IMR-90 (cell line): ENCODE measurements around the gene UNC119. TPM values are rescaled to one million over a fixed set of nuclear protein-coding genes. Genes with fewer than 3 reads are reported as not detected.

ENCODE experiments used
- ATAC-seq: fragments of 200-7000 bp; cut with Tn5 transposase; 2 replicates; pipeline ENCODE4 v1.9.1; 2020; ENCODE audit warnings: low read depth, mild to moderate bottlenecking, moderate library complexity
- BruUV-seq: library from RNA; stranded (reverse); fragments of 400-500 nt; replicated peaks from 2 replicates; lab custom pipeline; 2021; lab: Mats Ljungman, UMichigan
- CTCF ChIA-PET: fragments of 300-600 bp; formaldehyde crosslinking; extraction: SDS; loops from one replicate; lab custom pipeline; 2021; ENCODE audit warnings: antibody characterized with exemption; lab: Yijun Ruan, JAX
- POLR2A ChIA-PET: fragments of 300-600 bp; sonication (Branson Sonifier 250); formaldehyde crosslinking; loops from one replicate; lab custom pipeline; 2022; ENCODE audit warnings: antibody characterized with exemption; ENCODE audit not compliant: unreplicated experiment; lab: Charles Lee
- DNase-seq: peaks from one replicate; pipeline ENCODE4 v3.0.0; 2013
- H2AFZ ChIP-seq: replicated peaks from 2 replicates; pipeline ENCODE3; 2013; ENCODE audit warnings: low read length, mild to moderate bottlenecking; ENCODE audit not compliant: poor library complexity
- H2AK5ac ChIP-seq: 2 replicates; pipeline ENCODE4 v1.6.1; 2013; ENCODE audit warnings: low read depth, low read length, inconsistent platforms
- H2AK9ac ChIP-seq: replicated peaks from 2 replicates; pipeline ENCODE3; 2013; ENCODE audit warnings: mild to moderate bottlenecking, low read depth, low read length, moderate library complexity; ENCODE audit not compliant: poor library complexity
- H2BK120ac ChIP-seq: 2 replicates; pipeline ENCODE4 v1.6.1; 2013; ENCODE audit warnings: low read depth, low read length, inconsistent platforms
- H2BK15ac ChIP-seq: 3 replicates; pipeline ENCODE4 v1.6.1; 2013; ENCODE audit warnings: low read depth, low read length, inconsistent platforms
- H2BK20ac ChIP-seq: 2 replicates; pipeline ENCODE4 v1.6.1; 2013; ENCODE audit warnings: low read depth, mild to moderate bottlenecking, inconsistent platforms, low read length, moderate library complexity
- H2BK5ac ChIP-seq: 2 replicates; pipeline ENCODE4 v1.6.1; 2013; ENCODE audit warnings: mild to moderate bottlenecking, low read depth, low read length, inconsistent platforms; ENCODE audit not compliant: poor library complexity, severe bottlenecking
- H3K14ac ChIP-seq: replicated peaks from 2 replicates; pipeline ENCODE4 v1.6.1; 2013; ENCODE audit warnings: low read depth, low read length, inconsistent platforms
- H3K18ac ChIP-seq: 2 replicates; pipeline ENCODE4 v1.6.1; 2013; ENCODE audit warnings: low read depth, low read length, control low read depth
- H3K23ac ChIP-seq: 2 replicates; pipeline ENCODE4 v1.6.1; 2013; ENCODE audit warnings: low read depth, low read length, inconsistent platforms
- H3K27ac ChIP-seq: 2 replicates; pipeline ENCODE4 v1.5.1; 2013; ENCODE audit warnings: mild to moderate bottlenecking, control low read depth, low read length; ENCODE audit not compliant: insufficient read depth
- H3K27me3 ChIP-seq: 2 replicates; pipeline ENCODE4 v1.6.1; 2013; ENCODE audit warnings: low read length; ENCODE audit not compliant: control insufficient read depth, insufficient read depth
- H3K36me3 ChIP-seq: 2 replicates; pipeline ENCODE4 v1.6.1; 2013; ENCODE audit warnings: low read length, mixed read lengths; ENCODE audit not compliant: control insufficient read depth, insufficient read depth
- H3K4ac ChIP-seq: 2 replicates; pipeline ENCODE4 v1.6.1; 2013; ENCODE audit warnings: low read depth, low read length, inconsistent platforms
- H3K4me1 ChIP-seq: 2 replicates; pipeline ENCODE4 v1.6.1; 2013; ENCODE audit warnings: low read length, mixed read lengths; ENCODE audit not compliant: control insufficient read depth, insufficient read depth
- H3K4me2 ChIP-seq: 2 replicates; pipeline ENCODE4 v1.6.1; 2013; ENCODE audit warnings: low read depth, mild to moderate bottlenecking, control low read depth, low read length, moderate library complexity
- H3K4me3 ChIP-seq: 2 replicates; pipeline ENCODE4 v1.5.1; 2013; ENCODE audit warnings: low read depth, mild to moderate bottlenecking, control low read depth, low read length, moderate library complexity; ENCODE audit not compliant: insufficient read depth
- H3K56ac ChIP-seq: 2 replicates; pipeline ENCODE4 v1.6.1; 2013; ENCODE audit warnings: low read length, inconsistent platforms; ENCODE audit not compliant: insufficient read depth; ENCODE audit errors: extremely low read depth
- H3K79me1 ChIP-seq, 2 experiments: 2 replicates each; pipeline ENCODE4 v1.6.1; 2013; ENCODE audit warnings: low read length in 2 of 2, inconsistent platforms in 1 of 2, low read depth in 1 of 2
- H3K9ac ChIP-seq: 2 replicates; pipeline ENCODE4 v1.6.1; 2013; ENCODE audit warnings: low read depth, low read length, control low read depth
- H3K9me1 ChIP-seq: 2 replicates; pipeline ENCODE4 v1.6.1; 2013; ENCODE audit warnings: low read length, inconsistent platforms; ENCODE audit not compliant: insufficient read depth
- H3K9me3 ChIP-seq: 2 replicates; pipeline ENCODE4 v1.6.1; 2013; ENCODE audit warnings: low read length; ENCODE audit not compliant: control insufficient read depth, insufficient read depth
- H4K20me1 ChIP-seq: 2 replicates; pipeline ENCODE4 v1.6.1; 2013; ENCODE audit warnings: low read length, inconsistent platforms; ENCODE audit not compliant: insufficient read depth
- H4K5ac ChIP-seq: 2 replicates; pipeline ENCODE4 v1.6.1; 2013; ENCODE audit warnings: mild to moderate bottlenecking, low read depth, low read length, control low read depth
- H4K8ac ChIP-seq, 2 experiments: 2 replicates each; pipeline ENCODE4 v1.6.1; 2013; ENCODE audit warnings: low read depth in 2 of 2, low read length in 2 of 2, control low read depth in 1 of 2, inconsistent platforms in 1 of 2
- H4K91ac ChIP-seq: 2 replicates; pipeline ENCODE4 v1.6.1; 2013; ENCODE audit warnings: low read depth, low read length, inconsistent platforms; ENCODE audit not compliant: insufficient read depth
- CHD1 ChIP-seq: IDR thresholded peaks from 2 replicates; pipeline ENCODE4 v1.6.1; 2012; ENCODE audit warnings: low read depth, low read length, improper control_type of control experiment
- ELK1 ChIP-seq: fragments of 150-350 bp; IDR thresholded peaks from 2 replicates; pipeline ENCODE4 v1.6.1; 2016; ENCODE audit warnings: low read depth, mild to moderate bottlenecking, low read length, moderate library complexity, borderline replicate concordance
- FOS ChIP-seq: fragments of 150-350 bp; IDR thresholded peaks from 2 replicates; pipeline ENCODE4 v1.6.1; 2016; ENCODE audit warnings: low read depth, low read length
- MXI1 ChIP-seq: IDR thresholded peaks from 2 replicates; pipeline ENCODE4 v1.6.1; 2012; ENCODE audit warnings: low read depth, mild to moderate bottlenecking, low read length, moderate library complexity, borderline replicate concordance
- NFE2L2 ChIP-seq: fragments of 150-350 bp; IDR thresholded peaks from 2 replicates; pipeline ENCODE4 v1.6.1; 2016; ENCODE audit warnings: low read depth, mild to moderate bottlenecking, low read length
- POLR2A ChIP-seq: IDR thresholded peaks from 2 replicates; pipeline ENCODE4 v1.6.1; 2012; ENCODE audit warnings: mild to moderate bottlenecking, low read depth, low read length
- RAD21 ChIP-seq: IDR thresholded peaks from 2 replicates; pipeline ENCODE4 v1.6.1; 2012; ENCODE audit warnings: low read length, improper control_type of control experiment
- RCOR1 ChIP-seq: IDR thresholded peaks from 2 replicates; pipeline ENCODE4 v1.6.1; 2012; ENCODE audit warnings: mild to moderate bottlenecking, low read length, improper control_type of control experiment; ENCODE audit not compliant: insufficient replicate concordance
- USF2 ChIP-seq: fragments of 150-350 bp; IDR thresholded peaks from 2 replicates; pipeline ENCODE4 v1.6.1; 2017; ENCODE audit warnings: mild to moderate bottlenecking, antibody characterized with exemption, low read length, low read depth
- WGBS, 2 experiments: methylation state at CpG; one replicate each; pipeline versions ENCODE4 v1.1.5 to v1.1.7; 2013; ENCODE audit warnings: missing lambda C conversion rate in 2 of 2; ENCODE audit not compliant: insufficient read length in 1 of 2; ENCODE audit errors: extremely low coverage in 2 of 2; 5-methylcytosine and 5-hydroxymethylcytosine counted together
- dilution Hi-C: fragments of 300-500 bp; cut with HindIII; formaldehyde crosslinking; loops from one replicate; pipeline ENCODE4 v1.14.3; 2018; ENCODE audit warnings: low sequenced_read_pairs; ENCODE audit not compliant: unreplicated experiment
- in situ Hi-C: fragments of 300-500 bp; cut with MboI; formaldehyde crosslinking; loops from 3 replicates; pipeline ENCODE4 v1.14.3; 2019; ENCODE audit warnings: low sequenced_read_pairs, inconsistent platforms, mixed read lengths
- intact Hi-C: fragments of 100-400 bp; cut with micrococcal nuclease; formaldehyde crosslinking; loops from 2 replicates; pipeline ENCODE4 v1.10.0; 2022
- polyA plus RNA-seq, 3 experiments: library from polyadenylated mRNA; depleted of rRNA; stranded (reverse); fragments of >200 nt; gene quantifications; 2 replicates each; pipeline ENCODE4 v1.2.3, GENCODE V29; 2012; ENCODE audit warnings: low replicate concordance in 1 of 3
- total RNA-seq: library from RNA; depleted of rRNA; stranded (reverse); fragments of >200 nt; gene quantifications from 2 replicates; pipeline ENCODE4 v1.2.3, GENCODE V29; 2012

Gene UNC119
- total and polyA plus RNA-seq, 2 of the 4 experiments (the other 2 are of a cell fraction) = 22.4 to 57.4 TPM

- Histone ChIP-seq H2BK5ac (no peak overlapping the region), H3K36me3 (no peaks in the 10 kb centered on the region), H4K91ac (no peak overlapping the region), H2BK20ac (no peak overlapping the region), H3K4me3 (no peak overlapping the region), H2BK120ac (no peak overlapping the region), H3K9me1 (0 out of 2 replicates have a peak, but pooled peaks cover 5% of the 10 kb centered on the region), H3K79me1 (no peaks in the 10 kb centered on the region), H3K9ac (no peak overlapping the region), H3K4me1 (no peaks in the 10 kb centered on the region), H4K5ac (no peak overlapping the region), H2AFZ (no peak overlapping the region), H3K27ac (no peak overlapping the region), H2AK5ac (no peak overlapping the region), H3K56ac (no peak overlapping the region), H3K14ac (no peak overlapping the region), H3K18ac (no peak overlapping the region), H2BK15ac (no peak overlapping the region), H3K4ac (no peak overlapping the region), H2AK9ac (no peak overlapping the region), H3K27me3 (peaks cover 64% of the 10 kb centered on the region), H4K20me1 (no peaks in the 10 kb centered on the region; the same call in 1 of the 2 replicates), H3K23ac (no peak overlapping the region), H4K8ac (no peak overlapping the region), H3K9me3 (no peaks in the 10 kb centered on the region), H3K4me2 (no peak overlapping the region)
- ChIA-PET POLR2A (no interaction called here), CTCF (no interaction called here)
- BruUV-seq = no TSS peak
- ATAC-seq (no peak), DNase-seq (no peak)
- dilution Hi-C loops = no loop called here
- TF ChIP-seq POLR2A (no peak), CHD1 (no peak), RAD21 (no peak), NFE2L2 (no peak), MXI1 (no peak), FOS (no peak), USF2 (no peak), RCOR1 (no peak), ELK1 (no peak)
- in situ Hi-C loops = no loop called here
- intact Hi-C loops = no loop called here
- 64% methylated on average over 5 of the region's 7 CpGs; no CpG with 5 or more reads in 1 of the 2 experiments for WGBS, 2 experiments
These were observed 38.9 kb downstream of the UNC119 start for GRCh38 chr17:28513476-28513875.
